Activated T-cell treated with anti-CD3 and anti-CD28 coated beads, Interleukin-2, amount 50 U/mL, for 48 hours (primary cell): ENCODE results near the gene DPH2.

ENCODE experiments used
- DNase-seq, 2 experiments: peaks; one replicate each; pipeline ENCODE4 v3.0.0-alpha.2; 2020

DPH2 gene

GRCh38 chr1:43969746-43970466, at the start of gene DPH2:
Gene DPH2, plus strand, starts transcription at chr1:43970010. Its CDS starts 166 bp downstream, at chr1:43970176.
- DNase-seq, result peak; percentile 96 to 97

- no peak for DNase-seq
Observed at GRCh38 chr1:43921022-43921421, 48.8 kb upstream of the DPH2 start.

GRCh38 chr1:43924516-43924915, 45.3 kb upstream of the DPH2 start:
- DNase-seq, result no peak

GRCh38 chr1:43925846-43926245, 44.0 kb upstream of the DPH2 start:
- no peak for DNase-seq

GRCh38 chr1:43930168-43930948, 39.5 kb upstream of the DPH2 start:
- DNase-seq, result peak; percentile 37 to 41

- DNase-seq, result no peak
Observed at GRCh38 chr1:43930949-43931275, 38.9 kb upstream of the DPH2 start.

- no peak for DNase-seq
Observed at GRCh38 chr1:43931711-43932660, 37.8 kb upstream of the DPH2 start.

GRCh38 chr1:43932786-43933385, 36.9 kb upstream of the DPH2 start:
- peak; percentile 33 to 43 for DNase-seq

GRCh38 chr1:43933386-43934100, 36.3 kb upstream of the DPH2 start, which contains the start of gene ARTN:
Gene ARTN, plus strand, starts transcription at chr1:43933801. Its CDS starts 1,856 bp downstream, at chr1:43935657.
- no peak for DNase-seq

GRCh38 chr1:43934101-43934985, 35.5 kb upstream of the DPH2 start:
- peak; percentile 77 to 80 for DNase-seq

GRCh38 chr1:43934986-43935324, 34.9 kb upstream of the DPH2 start:
- DNase-seq, result no peak

- DNase-seq, result no peak
Observed at GRCh38 chr1:43935711-43936427, 33.9 kb upstream of the DPH2 start.

- DNase-seq, result no peak
Observed at GRCh38 chr1:43936431-43937151, 33.2 kb upstream of the DPH2 start.

GRCh38 chr1:43937179-43937865, 32.5 kb upstream of the DPH2 start:
- no peak for DNase-seq

GRCh38 chr1:43938383-43938782, 31.4 kb upstream of the DPH2 start:
- no peak for DNase-seq

- no peak for DNase-seq
Observed at GRCh38 chr1:43938892-43939587, 30.8 kb upstream of the DPH2 start.

- no peak for DNase-seq
Observed at GRCh38 chr1:43942411-43942810, 27.4 kb upstream of the DPH2 start.

- DNase-seq, result no peak
Observed at GRCh38 chr1:43944860-43945259, 24.9 kb upstream of the DPH2 start.
